Heart left ventricle (tissue), 13 donors: ENCODE results near the gene SLC43A3.

ENCODE experiments used
- CTCF ChIP-seq, 12 donors: fragments of 200-600 bp; sonication (generic) in 4 of 12; IDR thresholded peaks; one replicate each; pipeline versions ENCODE4 v1.5.0 to v1.8.0; 2018 to 2022; ENCODE audit warnings: antibody characterized with exemption in 12 of 12, mild to moderate bottlenecking in 5 of 12
- POLR2A ChIP-seq, 2 donors: fragments of 450-650 bp; IDR thresholded peaks; one replicate each; pipeline ENCODE4 v1.6.1; 2017; ENCODE audit warnings: antibody characterized with exemption in 2 of 2, mild to moderate bottlenecking in 2 of 2, moderate library complexity in 2 of 2
- donor health status: ischemic (EF 13 %, LVEDD 7.1; RV severe dilation, severe dysfunction).
- donor health status: DM: no; HTN: yes; CAD: no.
- donor health status: DM: no; HTN: no; CAD: no.
- donor health status: ischemic (EF 25% LVEDD 6.9; RV normal size, moderate dysfunction).
- donor health status: ischemic (EF 25% LVEDD 5.7; RV mildly dilated, moderate dysfunction).
- donor health status: ischemic (EF 35%, LVEDD 5.7; RV mildly dilated, moderate dysfunction).
- donor health status: nonischemic (EF 11% LVEDD 7.7; RV severe dilation, severe dysfunction).
- donor health status: DM: yes; HTN: yes; CAD: no.
- donor health status: PGD.
- donor health status: ischemic (EF 29% LVEDD 5.4; RV normal size, mild dysfunction).
- donor health status: nonischemic (EF 23%, LVEDD 6.1; RV moderate dilation, normal function).

GRCh38 chr11:57370251-57370650, 56.7 kb downstream of the SLC43A3 start:
- TF ChIP-seq CTCF (IDR thresholded peaks at IDR 0.05) (no peak), POLR2A (IDR thresholded peaks at IDR 0.05) (no peak)
